GM12878 (cell line): Measurements from ENCODE around the gene RNF166. TPM values are rescaled to one million over a fixed set of nuclear protein-coding genes. Genes with fewer than 3 reads are reported as not detected.

Source experiments
- ATF7 ChIP-seq: fragments of 450-650 bp; IDR thresholded peaks from 2 replicates; pipeline ENCODE4 v1.6.1; 2016; ENCODE audit warnings: low read depth, mild to moderate bottlenecking
- CHD4 ChIP-seq: fragments of 200-600 bp; sonication (generic); IDR thresholded peaks from 2 replicates; pipeline ENCODE4 v1.6.1; 2016; ENCODE audit warnings: mild to moderate bottlenecking
- CUX1 ChIP-seq: IDR thresholded peaks from 2 replicates; pipeline ENCODE4 v1.6.1; 2012; ENCODE audit warnings: improper control_type of control experiment, low read depth, low read length; ENCODE audit not compliant: insufficient replicate concordance
- EED ChIP-seq: sonication (generic); IDR thresholded peaks from 2 replicates; pipeline ENCODE4 v1.6.1; 2016; ENCODE audit warnings: antibody characterized with exemption, low read depth
- HCFC1 ChIP-seq: fragments of 150-350 bp; IDR thresholded peaks from 2 replicates; pipeline ENCODE4 v1.6.1; 2014; ENCODE audit warnings: low read length
- IKZF1 ChIP-seq: fragments of 450-650 bp; conservative IDR thresholded peaks from 2 replicates; pipeline ENCODE4 v1.6.1; 2017; ENCODE audit warnings: antibody characterized with exemption, mild to moderate bottlenecking
- IRF5 ChIP-seq: fragments of 450-650 bp; IDR thresholded peaks from 2 replicates; pipeline ENCODE4 v1.6.1; 2017; ENCODE audit warnings: borderline replicate concordance
- MEF2B ChIP-seq: fragments of 450-650 bp; IDR thresholded peaks from 2 replicates; pipeline ENCODE4 v1.6.1; 2018; ENCODE audit warnings: mild to moderate bottlenecking, moderate library complexity; ENCODE audit not compliant: partially characterized antibody, poor library complexity, severe bottlenecking
- MTA2 ChIP-seq: fragments of 450-650 bp; IDR thresholded peaks from 2 replicates; pipeline ENCODE4 v1.6.1; 2016; ENCODE audit warnings: low read depth, mild to moderate bottlenecking, moderate library complexity
- MYC ChIP-seq: IDR thresholded peaks from 2 replicates; pipeline ENCODE4 v1.6.1; 2011; ENCODE audit warnings: mild to moderate bottlenecking, low read length, moderate library complexity, inconsistent platforms; ENCODE audit not compliant: insufficient read depth, insufficient replicate concordance, insufficient read length, severe bottlenecking
- NFYA ChIP-seq: IDR thresholded peaks from 2 replicates; pipeline ENCODE4 v1.6.1; 2011; ENCODE audit warnings: low read depth, mild to moderate bottlenecking, low read length, improper control_type of control experiment, borderline replicate concordance
- PAX8 ChIP-seq: fragments of 450-650 bp; IDR thresholded peaks from 2 replicates; pipeline ENCODE4 v1.6.1; 2017; ENCODE audit warnings: mild to moderate bottlenecking, moderate library complexity
- PBX3 ChIP-seq: IDR thresholded peaks from 2 replicates; pipeline ENCODE4 v1.6.1; 2011; ENCODE audit warnings: mild to moderate bottlenecking, low read depth, low read length, moderate library complexity; ENCODE audit not compliant: insufficient replicate concordance
- POLR2AphosphoS2 ChIP-seq: IDR thresholded peaks from 2 replicates; pipeline ENCODE4 v1.6.1; 2011; ENCODE audit warnings: low read depth, mild to moderate bottlenecking, low read length, improper control_type of control experiment, moderate library complexity
- POLR2AphosphoS5 ChIP-seq: IDR thresholded peaks from 2 replicates; pipeline ENCODE4 v1.6.1; 2011; ENCODE audit warnings: mild to moderate bottlenecking, low read length, inconsistent platforms
- RELB ChIP-seq: fragments of 450-650 bp; IDR thresholded peaks from 2 replicates; pipeline ENCODE4 v1.6.1; 2017; ENCODE audit warnings: low read depth, mild to moderate bottlenecking, moderate library complexity
- SMC3 ChIP-seq: IDR thresholded peaks from 2 replicates; pipeline ENCODE4 v1.6.1; 2011; ENCODE audit warnings: low read length, improper control_type of control experiment, borderline replicate concordance
- SP1 ChIP-seq: IDR thresholded peaks from one replicate; pipeline ENCODE4 v1.6.1; 2011; ENCODE audit warnings: low read depth, low read length
- SREBF2 ChIP-seq: IDR thresholded peaks from 2 replicates; pipeline ENCODE4 v1.6.1; 2012; ENCODE audit warnings: mild to moderate bottlenecking, low read length
- WRNIP1 ChIP-seq: IDR thresholded peaks from 2 replicates; pipeline ENCODE4 v1.6.1; 2011; ENCODE audit warnings: low read depth, low read length, improper control_type of control experiment, borderline replicate concordance
- ZNF24 ChIP-seq: fragments of 450-650 bp; IDR thresholded peaks from 2 replicates; pipeline ENCODE4 v1.6.1; 2017; ENCODE audit warnings: antibody characterized with exemption, mild to moderate bottlenecking
- polyA plus RNA-seq, 11 experiments: library from polyadenylated mRNA; depleted of rRNA in 4 of 11; unstranded in 6 of 11; stranded (reverse) in 5 of 11; fragments of >200 nt; fragmentation: Nextera tagmentation in 4 of 11; fragmentation: Illumina TruSeq in 1 of 11; extraction: Ambion mirVana in 4 of 11; extraction: Trizol in 1 of 11; gene quantifications; 1 replicate in 1 of 11; 2 replicates in 10 of 11; pipeline versions ENCODE4 v1.2.1 to v1.2.3, GENCODE V29; 2011 to 2016; ENCODE audit warnings: inconsistent platforms in 2 of 11, missing spikeins in 2 of 11, low read depth in 1 of 11
- total RNA-seq, 4 experiments: library from RNA; depleted of rRNA in 3 of 4; stranded (reverse); fragments of >200 nt in 3 of 4; fragmentation: Illumina TruSeq in 1 of 4; extraction: Trizol in 1 of 4; gene quantifications; 2 replicates each; pipeline versions ENCODE4 v1.2.1 to v1.2.3, GENCODE V29; 2013 to 2021

RNF166 gene
- total and polyA plus RNA-seq, 10 of the 15 experiments (the other 5 are each of a cell fraction or from before 2014, with no cell fraction given), result 0.48 to 32.8 (median 12.1) TPM

- no peak; the same call in 1 of the 2 replicates for TF ChIP-seq SMC3
- TF ChIP-seq EED, result peak; percentile 84
- TF ChIP-seq MYC, result peak; percentile 50
- peak; percentile 86 for TF ChIP-seq ATF7
- TF ChIP-seq MEF2B, result peak; percentile 13
- no peak for TF ChIP-seq CHD4
- no peak for TF ChIP-seq NFYA
- TF ChIP-seq HCFC1, result no peak
- no peak for TF ChIP-seq ZNF24
- no peak for TF ChIP-seq SREBF2
- TF ChIP-seq RELB, result peak; percentile 57; the same call in 1 of the 2 replicates
- no peak for TF ChIP-seq PAX8
- no peak for TF ChIP-seq WRNIP1
- TF ChIP-seq POLR2AphosphoS5, result 0 out of 2 replicates have a peak, but pooled peaks have one; percentile 25
- peak; percentile 84 for TF ChIP-seq PBX3
- TF ChIP-seq SP1, result peak; percentile 39
- no peak for TF ChIP-seq CUX1
- TF ChIP-seq POLR2AphosphoS2, result no peak
- TF ChIP-seq MTA2, result peak; percentile 40; the same call in 1 of the 2 replicates
- peak; percentile 93 for TF ChIP-seq IKZF1
- no peak for TF ChIP-seq IRF5
Observed at GRCh38 chr16:88700636-88701482, 5.3 kb downstream of the RNF166 start (continued).
